OCI-LY3 (cell line): ENCODE measurements around the gene LYRM9.
"Not testable (repeated sequence)": the region's sequence is repeated elsewhere in the genome, so short reads cannot be mapped to it uniquely, and the experiment has no call there.

Experiments used
- EZH2phosphoT487 ChIP-seq: fragments of 200-600 bp; shearing (Covaris generic); IDR thresholded peaks from 2 replicates; pipeline ENCODE4 v1.6.1; 2018; ENCODE audit warnings: antibody characterized with exemption, mixed run types, low read depth
- TF ChIP-seq, protein P1 (sequence below): fragments of 200-600, 300-600 bp; sonication (generic); IDR thresholded peaks from 2 replicates; pipeline ENCODE4 v1.5.1; 2014; ENCODE audit warnings: antibody characterized with exemption, low read length, low read depth

DNA sequence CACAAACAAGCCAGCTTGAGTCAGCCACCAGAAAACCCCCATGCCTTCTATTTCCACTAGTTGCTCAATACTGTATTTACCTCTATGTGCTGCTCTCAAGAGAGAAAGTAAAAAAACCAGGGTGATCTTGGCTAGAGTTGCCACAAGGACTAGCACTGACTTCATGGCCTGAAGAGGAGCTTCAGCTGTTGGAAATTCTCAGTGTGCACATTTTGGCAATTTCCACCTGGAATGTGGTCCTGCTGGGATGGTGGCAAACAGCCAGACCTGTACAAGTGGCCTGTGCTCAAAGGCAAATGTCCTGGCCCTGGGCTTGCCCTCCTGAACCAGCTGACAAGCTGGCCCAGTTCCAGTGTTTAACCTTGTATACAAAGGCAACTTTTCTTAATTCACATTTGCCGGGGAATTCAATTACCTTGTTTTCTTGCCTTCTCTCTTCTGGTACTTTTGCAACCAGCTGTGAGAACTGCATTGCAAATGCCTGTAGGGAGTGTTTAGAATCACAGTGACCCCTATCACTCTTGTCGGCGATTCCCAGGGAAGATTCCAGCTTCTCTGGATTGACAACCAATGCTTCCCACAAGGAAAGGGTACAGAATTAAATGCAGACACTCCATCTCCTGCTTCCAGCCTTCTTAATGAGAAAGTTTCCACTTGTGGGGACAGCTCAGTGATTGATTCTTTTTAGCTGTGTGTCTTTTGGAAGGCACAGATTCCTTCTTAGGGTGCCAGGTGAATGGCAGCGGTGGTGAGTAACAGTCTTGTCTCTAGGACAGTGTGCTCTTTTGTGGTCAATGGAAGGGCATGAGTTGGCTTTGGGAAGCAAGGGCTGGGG lies 53.4 kb downstream of the LYRM9 start:
- TF ChIP-seq, protein P1, sequence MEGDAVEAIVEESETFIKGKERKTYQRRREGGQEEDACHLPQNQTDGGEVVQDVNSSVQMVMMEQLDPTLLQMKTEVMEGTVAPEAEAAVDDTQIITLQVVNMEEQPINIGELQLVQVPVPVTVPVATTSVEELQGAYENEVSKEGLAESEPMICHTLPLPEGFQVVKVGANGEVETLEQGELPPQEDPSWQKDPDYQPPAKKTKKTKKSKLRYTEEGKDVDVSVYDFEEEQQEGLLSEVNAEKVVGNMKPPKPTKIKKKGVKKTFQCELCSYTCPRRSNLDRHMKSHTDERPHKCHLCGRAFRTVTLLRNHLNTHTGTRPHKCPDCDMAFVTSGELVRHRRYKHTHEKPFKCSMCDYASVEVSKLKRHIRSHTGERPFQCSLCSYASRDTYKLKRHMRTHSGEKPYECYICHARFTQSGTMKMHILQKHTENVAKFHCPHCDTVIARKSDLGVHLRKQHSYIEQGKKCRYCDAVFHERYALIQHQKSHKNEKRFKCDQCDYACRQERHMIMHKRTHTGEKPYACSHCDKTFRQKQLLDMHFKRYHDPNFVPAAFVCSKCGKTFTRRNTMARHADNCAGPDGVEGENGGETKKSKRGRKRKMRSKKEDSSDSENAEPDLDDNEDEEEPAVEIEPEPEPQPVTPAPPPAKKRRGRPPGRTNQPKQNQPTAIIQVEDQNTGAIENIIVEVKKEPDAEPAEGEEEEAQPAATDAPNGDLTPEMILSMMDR = not testable (repeated sequence)
- not testable (repeated sequence) for TF ChIP-seq EZH2phosphoT487
